Fibroblast of pulmonary artery (primary cell): ENCODE results near the gene UBA3.
A peak's percentile ranks its signal among the peaks of the same experiment; 100 is the strongest.

Source experiments
- DNase-seq: peaks from one replicate; pipeline ENCODE4 v3.0.0-alpha.2; 2010; ENCODE audit warnings: low read depth
- H3K4me3 ChIP-seq: replicated peaks from 2 replicates; pipeline ENCODE4 v1.5.1; 2011; ENCODE audit warnings: low read depth, mild to moderate bottlenecking, control low read depth, low read length, moderate library complexity
- TF ChIP-seq, protein P1 (sequence below): IDR thresholded peaks from 2 replicates; pipeline ENCODE4 v1.5.1; 2011; ENCODE audit warnings: mild to moderate bottlenecking, control low read depth, low read length, inconsistent platforms; ENCODE audit errors: missing control alignments

The UBA3 gene

DNA sequence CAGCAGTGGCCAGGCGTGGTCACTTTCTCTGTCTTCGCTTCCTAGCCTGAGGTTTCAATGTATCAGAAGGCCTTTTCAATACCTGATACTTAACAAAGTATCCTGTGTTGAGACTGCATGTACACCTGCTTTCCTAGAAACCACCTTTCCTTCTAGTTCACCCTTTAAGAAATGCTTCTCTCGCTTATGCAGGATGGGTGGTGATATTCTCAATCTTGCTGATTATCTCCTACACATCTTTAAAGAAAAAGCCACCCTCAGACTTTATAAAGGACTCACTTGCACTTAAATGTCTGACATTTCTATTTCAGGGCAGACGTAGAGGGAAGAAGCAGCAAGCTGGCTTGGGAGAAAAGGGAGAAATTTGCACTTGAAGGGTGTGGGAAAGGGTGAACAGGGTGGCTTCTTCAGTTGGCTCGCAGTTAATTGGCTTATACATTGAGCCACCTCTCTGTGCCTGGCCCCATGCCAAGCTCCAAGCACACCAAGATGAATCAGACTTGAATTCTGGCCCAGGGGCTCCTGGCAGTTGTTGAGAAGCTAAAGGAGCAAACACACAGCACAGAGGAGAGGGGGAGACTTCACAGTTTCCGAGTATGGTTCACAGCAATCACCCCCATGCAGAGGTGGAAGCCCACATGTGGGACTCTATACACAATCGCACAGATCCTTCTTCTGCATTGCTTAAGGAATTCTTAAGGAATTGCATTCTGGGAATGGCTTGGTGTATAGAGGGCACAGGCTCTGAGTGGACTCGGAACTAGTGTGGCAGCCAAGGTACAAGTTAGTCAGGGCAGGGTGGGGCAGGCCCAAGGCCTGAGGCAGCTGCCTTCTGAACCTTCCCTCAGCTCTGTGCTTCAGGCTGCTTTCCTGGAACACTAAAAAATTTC is 5.9 kb upstream of the UBA3 start:
- TF ChIP-seq, protein P1, sequence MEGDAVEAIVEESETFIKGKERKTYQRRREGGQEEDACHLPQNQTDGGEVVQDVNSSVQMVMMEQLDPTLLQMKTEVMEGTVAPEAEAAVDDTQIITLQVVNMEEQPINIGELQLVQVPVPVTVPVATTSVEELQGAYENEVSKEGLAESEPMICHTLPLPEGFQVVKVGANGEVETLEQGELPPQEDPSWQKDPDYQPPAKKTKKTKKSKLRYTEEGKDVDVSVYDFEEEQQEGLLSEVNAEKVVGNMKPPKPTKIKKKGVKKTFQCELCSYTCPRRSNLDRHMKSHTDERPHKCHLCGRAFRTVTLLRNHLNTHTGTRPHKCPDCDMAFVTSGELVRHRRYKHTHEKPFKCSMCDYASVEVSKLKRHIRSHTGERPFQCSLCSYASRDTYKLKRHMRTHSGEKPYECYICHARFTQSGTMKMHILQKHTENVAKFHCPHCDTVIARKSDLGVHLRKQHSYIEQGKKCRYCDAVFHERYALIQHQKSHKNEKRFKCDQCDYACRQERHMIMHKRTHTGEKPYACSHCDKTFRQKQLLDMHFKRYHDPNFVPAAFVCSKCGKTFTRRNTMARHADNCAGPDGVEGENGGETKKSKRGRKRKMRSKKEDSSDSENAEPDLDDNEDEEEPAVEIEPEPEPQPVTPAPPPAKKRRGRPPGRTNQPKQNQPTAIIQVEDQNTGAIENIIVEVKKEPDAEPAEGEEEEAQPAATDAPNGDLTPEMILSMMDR: no peak
- peak overlapping the region; percentile 98 for H3K4me3 ChIP-seq
- DNase-seq: peak; percentile 95

DNA sequence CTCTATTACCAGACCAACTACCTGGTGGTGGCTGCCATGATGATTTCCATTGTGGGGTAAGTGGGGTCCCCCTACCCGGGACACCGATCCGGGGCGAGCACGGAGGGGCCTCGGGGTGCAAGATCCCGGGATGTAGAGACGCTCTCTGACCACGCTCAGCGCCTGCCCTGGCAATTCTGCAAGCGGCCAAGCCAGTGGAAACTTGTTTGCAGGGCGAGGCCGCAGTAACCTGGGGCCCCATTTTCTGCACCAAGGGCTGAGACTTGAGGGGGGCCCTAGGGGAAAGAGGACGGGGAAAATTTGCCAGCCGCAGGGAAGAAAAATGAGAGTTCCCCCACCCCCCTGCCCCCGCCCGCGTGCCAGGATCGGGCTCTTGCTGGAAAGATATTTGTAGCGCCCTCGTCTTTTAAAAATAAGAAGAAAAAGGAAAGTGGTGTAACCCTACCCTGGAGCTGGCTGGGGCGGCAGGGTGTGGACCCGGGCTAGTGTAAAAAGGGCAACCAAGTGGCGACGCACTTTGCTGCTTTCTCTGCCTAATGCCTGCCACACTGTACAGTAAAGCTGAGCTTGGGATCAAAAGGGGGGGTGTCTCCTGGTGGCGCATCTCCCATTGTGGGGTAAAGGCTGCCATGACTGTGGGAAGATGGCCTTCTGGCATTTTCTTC is 5.1 kb upstream of the UBA3 start:
- TF ChIP-seq, protein P1: no peak
- peak overlapping the region; percentile 98 for H3K4me3 ChIP-seq
- no peak for DNase-seq

DNA sequence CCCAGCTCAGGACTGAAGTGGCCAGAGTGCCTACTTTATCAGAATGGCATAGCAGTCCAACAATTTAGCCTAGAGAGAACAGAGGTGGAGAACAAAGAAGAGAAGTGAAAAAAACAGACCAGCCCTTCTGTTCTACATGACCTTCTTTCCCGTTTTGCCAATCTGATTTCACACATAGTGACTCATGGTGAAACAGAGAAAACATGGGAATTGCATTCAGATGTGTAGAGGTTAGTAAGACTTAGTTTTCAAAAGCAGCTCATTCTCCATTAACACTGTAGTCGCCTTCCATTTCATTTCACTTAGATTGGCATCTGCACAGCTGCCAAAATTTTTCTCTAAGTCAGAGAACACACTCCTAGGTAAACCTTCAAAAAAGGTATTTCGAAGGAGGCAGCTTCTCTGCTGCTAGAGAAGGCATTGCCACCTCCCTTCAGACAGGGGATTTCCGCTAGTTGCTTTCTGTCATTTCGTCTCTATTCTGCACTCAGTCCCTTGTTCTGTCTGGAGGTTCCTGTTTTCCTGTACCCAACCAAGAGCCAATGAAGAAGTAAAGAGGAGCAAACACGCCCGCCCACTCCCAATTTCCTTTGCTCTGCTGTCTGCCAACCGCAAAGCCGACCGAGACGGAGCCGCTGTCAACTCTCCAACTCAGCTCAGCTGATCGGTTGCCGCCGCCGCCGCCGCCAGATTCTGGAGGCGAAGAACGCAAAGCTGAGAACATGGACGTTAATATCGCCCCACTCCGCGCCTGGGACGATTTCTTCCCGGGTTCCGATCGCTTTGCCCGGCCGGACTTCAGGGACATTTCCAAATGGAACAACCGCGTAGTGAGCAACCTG is 4.4 kb upstream of the UBA3 start, which contains the start of gene ARL6IP5:
ARL6IP5 (plus strand) TSS at position 612 of the 842 bp plus-strand sequence; CDS start at position 723, 111 bp downstream.
- TF ChIP-seq, protein P1: no peak
- H3K4me3 ChIP-seq: peak within 1 kb of the TSS; percentile 98
- DNase-seq: peak; percentile 95

DNA sequence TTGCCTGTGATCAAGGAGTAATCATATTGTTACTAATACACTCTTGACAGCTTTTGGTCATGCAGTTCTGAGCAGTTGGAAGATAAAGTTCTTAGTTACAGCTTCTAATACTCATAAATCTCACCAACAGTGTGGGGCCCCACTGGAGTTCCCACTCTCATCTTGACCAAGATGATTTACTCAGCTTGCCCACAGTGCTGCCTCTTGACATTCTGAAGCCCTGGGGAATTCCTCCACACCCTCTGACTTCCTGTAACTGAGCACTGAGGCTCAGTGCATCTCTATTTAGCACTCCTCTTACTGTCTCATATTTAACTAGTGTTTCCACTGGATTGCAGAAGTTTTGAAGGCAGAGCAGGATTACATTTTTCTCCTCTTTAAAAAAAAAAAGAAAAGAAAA is 2.6 kb upstream of the UBA3 start:
- DNase-seq: peak; percentile 68
- H3K4me3 ChIP-seq: no peak overlapping the region
- TF ChIP-seq, protein P1: no peak

DNA sequence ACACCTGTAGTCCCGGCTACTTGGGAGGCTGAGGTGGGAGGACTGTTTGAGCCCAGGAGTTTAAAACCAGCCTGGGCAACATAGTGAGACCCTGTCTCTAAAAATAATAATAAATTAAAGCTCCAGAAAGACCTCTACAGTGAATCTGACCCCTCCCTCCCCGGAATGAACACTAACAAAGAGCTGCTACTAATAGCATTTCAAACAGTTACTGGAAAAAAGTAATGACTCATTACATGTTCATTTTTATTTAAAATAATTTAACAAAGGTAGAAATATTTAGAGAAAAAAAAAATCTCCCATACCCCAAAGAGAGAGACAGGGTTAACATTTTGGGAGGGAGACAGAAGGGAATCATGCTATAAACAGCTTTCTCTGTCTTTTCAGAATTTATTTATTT is 2.2 kb upstream of the UBA3 start:
- H3K4me3 ChIP-seq: no peak overlapping the region

DNA sequence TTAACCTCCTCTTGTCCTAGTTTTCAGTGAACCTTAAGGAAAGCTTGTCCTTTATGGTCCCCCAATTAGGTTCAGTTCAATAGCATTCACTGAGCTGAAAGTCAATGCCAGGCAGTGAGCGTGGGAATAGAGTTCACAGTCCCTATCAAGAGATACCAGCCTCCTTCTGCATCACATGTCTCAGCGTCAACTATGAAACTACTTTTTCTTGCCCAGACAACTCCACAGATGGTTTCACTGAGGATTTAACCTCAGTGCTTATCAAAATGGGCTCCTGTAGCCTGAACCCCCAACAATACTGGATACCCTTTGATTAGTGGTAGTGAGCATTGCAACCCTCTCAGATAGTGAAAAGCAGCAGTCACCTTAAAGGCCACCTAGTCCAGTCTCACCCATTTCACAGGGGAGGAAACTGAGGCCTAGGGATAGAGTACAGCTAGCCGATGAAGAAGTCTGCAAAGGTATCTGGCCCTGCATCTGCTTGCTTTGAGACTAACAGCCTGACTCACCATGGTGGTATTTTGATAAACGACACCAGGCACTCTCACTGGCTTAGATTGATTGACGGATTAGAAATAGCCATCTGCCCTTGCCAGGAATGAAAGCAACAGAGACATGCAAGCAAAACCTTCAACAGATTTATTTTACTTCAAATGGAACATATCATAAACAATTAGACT is 1.6 kb upstream of the UBA3 start:
- no peak for DNase-seq
- TF ChIP-seq, protein P1: no peak
- no peak overlapping the region for H3K4me3 ChIP-seq

More for the DNA sequence above, 2.2 kb upstream of the UBA3 start:
- no peak for DNase-seq
- TF ChIP-seq, protein P1: no peak
